ENCODE data around the gene IFT52.

Gene IFT52

DNA sequence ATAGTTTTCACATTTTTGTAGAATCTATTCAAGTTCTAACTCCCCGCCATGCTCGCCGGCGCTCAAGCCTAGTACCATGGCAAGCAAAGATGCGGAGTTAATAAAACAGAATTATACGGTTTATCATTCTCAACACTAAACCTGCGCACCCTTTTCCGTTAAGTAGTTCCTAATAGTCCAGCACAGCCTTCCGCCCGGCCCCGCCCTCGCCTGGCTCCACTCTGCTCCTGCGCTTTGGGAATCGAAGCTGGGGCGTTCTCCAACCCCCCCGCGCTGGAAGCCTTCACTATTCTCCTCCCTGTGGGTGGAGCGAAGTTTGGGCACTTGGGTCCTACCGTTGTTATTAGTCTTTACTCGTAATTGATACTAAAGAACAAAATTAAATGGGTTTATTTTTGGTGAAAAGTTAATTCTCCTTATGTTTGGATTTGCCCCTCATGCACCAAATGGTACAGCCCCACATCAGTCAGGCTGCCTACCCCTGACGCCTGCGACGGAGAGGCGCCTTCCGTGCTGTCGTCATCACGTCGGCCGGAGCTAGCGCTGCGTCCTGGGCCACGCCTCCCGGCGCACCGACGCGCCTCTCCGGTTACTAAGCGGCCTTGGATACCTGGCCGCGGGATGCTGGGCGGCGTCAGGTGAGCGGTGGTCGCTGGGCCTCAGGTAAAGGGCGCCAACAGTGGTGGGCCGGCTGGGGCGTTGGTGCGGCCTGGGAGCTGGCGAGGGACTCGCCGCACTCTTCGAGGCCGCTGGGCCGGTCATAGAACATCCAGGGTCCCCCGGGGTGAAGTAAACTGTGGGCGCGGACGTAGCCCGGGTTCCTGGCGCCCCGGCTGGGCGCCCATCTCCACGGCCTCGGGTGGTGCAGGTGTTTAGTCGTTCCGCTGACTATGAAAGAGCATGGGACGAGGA lies at the start of gene IFT52:
Gene IFT52, plus strand, starts transcription at position 546 of the 912 bp plus-strand sequence. CDS start 3,762 bp downstream, outside the sequence.
- peak; percentile 93 for DNase-seq (ENCODE audit: low spot score)

DNA sequence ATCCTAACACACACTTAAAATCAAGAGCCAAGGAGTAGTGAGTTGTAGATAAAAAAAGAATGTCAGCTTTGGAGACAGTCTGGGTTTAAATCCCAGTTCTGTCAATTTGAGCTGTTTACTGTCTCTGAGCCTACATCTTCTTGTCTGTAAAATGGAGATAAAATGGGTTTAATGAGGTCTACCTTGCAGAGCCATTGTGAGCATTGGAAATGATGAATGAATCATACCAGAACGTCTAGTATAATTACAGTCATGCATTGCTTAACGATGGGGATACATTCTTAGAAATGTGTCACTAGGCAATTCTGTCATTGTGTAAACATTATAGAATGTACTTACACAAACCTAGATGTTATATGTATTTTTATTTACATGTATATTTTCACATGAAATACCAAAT lies 49.5 kb upstream of the IFT52 start:
- no peak for DNase-seq (ENCODE audit: low spot score)

- no peak for DNase-seq (ENCODE audit: low spot score)
Measured at GRCh38 chr20:43542161-43542560, 48.6 kb upstream of the IFT52 start.

DNA sequence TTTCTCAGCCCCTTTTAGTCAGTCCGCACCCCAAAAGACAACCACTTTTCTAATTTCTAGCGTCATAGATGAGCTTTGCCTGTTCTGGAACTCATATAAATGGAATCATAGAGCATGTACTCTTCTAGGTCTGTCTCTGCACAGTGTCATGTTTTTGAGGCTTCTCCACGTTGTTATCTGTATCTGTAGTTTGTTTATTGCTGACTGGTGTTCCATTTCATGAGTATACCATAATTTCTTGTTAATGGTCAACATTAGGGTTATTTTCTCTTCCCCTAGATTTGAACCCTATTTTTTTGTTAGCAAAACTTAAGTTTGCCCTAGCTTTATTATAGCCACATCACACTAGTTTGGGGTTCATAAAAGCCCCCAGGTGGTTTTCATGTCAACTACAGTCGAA lies 48.1 kb upstream of the IFT52 start:
- DNase-seq (ENCODE audit: low spot score) = no peak

DNA sequence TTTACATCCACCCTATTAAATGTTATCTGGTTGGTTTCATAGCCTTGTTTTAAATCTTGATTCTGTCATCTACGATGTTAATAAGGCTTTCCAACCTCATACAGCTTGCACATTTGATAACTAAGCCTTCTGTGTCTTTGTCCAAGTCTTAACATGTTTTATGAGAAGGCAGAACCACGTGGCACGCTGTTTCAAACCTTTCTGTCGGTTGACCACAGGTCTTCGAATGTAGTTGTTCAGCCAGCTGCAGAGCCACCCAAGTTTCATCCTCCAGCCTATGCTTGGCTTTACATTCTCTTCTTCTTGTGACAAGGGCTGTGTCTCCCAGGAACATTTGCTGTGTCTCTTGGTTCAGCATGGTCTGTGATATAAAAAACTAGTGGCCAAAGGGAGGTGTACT lies 47.6 kb upstream of the IFT52 start:
- DNase-seq (ENCODE audit: low spot score) = no peak

GRCh38 chr20:43544501-43544900 lies 46.2 kb upstream of the IFT52 start:
- no peak for DNase-seq (ENCODE audit: low spot score)

GRCh38 chr20:43545837-43546578 lies 44.7 kb upstream of the IFT52 start:
- DNase-seq (ENCODE audit: low spot score) = no peak

GRCh38 chr20:43548273-43548880 lies 42.4 kb upstream of the IFT52 start:
- DNase-seq (ENCODE audit: low spot score) = no peak

- DNase-seq (ENCODE audit: low spot score) = no peak
Measured at GRCh38 chr20:43549416-43550065, 41.2 kb upstream of the IFT52 start.

DNA sequence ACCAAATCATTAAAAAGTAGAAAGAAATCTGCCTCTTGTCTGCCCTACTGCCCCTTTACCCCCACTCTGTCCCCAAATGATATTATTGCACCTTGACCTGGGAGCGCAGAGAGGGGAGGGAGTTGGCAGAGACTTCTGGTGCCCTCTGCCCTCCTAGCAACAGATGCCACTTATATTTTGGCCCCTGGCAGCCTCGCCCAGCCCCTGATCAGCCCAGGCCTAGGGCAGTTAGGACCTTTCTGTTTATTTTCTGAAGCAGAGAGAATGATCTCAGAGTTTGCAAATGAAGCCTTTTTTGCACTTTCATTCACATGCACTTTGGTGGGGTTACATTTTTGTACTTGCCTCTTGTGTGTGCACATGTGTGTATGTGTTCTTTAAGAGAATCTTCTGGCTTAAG lies 40.3 kb upstream of the IFT52 start:
- DNase-seq (ENCODE audit: low spot score) = no peak

DNA sequence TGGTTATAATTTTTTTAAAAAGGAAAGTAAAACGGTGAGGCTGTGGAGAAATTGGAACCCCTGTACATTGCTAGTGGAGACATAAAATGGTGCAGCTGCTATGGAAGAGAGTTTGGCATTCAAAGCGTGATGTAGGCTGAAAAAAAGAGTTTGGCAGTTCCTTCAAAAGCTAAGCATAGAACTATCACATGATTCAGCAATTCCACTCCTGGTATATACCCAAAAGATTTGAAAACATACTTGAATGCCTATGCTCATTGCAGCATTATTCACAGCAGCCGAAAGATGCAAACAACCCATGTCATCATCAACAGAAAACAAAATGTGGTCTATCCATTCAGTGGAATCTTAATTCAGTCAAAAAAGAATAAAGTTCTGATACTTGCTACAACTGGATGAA lies 36.4 kb upstream of the IFT52 start:
- DNase-seq (ENCODE audit: low spot score) = no peak

DNA sequence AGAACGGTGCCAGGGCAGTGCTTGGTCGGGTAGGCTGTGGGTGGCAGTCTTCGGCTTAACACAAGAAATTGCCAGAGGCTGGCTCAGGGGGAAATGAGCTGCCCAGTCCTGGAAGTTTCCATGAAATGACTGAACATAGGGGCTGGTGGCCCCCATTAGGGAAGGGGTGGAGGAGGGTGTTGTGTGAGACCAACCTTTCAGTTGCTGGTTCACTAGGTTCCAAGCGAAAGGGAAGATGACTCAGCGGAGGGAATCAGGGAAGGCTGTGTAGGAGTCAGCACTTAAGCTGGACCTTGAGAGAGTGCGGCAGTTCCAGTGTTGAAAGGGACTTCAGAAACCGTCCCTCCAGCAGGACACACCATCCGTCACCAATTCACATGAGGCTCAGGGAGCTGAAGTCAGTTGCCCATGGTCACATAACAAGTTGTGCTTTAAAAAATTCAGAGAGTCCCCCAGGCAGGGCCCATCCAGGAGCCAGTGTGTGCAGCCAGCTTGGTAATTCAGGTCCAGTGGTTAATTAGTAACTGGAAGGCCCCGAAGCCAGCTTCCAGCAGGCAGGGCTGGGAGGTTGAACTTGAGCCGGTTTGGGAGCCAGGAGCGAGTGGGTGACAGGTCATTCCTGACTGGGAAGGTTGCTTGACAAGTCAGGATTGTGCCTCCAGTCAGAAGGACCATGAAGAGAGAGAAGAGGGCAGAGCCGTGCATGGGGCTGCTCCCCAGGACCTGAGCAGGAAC lies 32.2 kb upstream of the IFT52 start, which contains the start of gene SGK2:
Gene SGK2, plus strand, starts transcription at position 616 of the 735 bp plus-strand sequence. CDS start 7,469 bp downstream, outside the sequence.
- peak; percentile 5 for DNase-seq (ENCODE audit: low spot score)

- no peak for DNase-seq (ENCODE audit: low spot score)
Measured at GRCh38 chr20:43559147-43559987, 31.4 kb upstream of the IFT52 start.

GRCh38 chr20:43560974-43561373 lies 29.8 kb upstream of the IFT52 start:
- no peak for DNase-seq (ENCODE audit: low spot score)

- peak; percentile 9 for DNase-seq (ENCODE audit: low spot score)
Measured at GRCh38 chr20:43563429-43563828, 27.3 kb upstream of the IFT52 start.

GRCh38 chr20:43563991-43564390 lies 26.7 kb upstream of the IFT52 start:
- DNase-seq (ENCODE audit: low spot score) = no peak

- DNase-seq (ENCODE audit: low spot score) = no peak
Measured at GRCh38 chr20:43564455-43564854, 26.3 kb upstream of the IFT52 start.

DNA sequence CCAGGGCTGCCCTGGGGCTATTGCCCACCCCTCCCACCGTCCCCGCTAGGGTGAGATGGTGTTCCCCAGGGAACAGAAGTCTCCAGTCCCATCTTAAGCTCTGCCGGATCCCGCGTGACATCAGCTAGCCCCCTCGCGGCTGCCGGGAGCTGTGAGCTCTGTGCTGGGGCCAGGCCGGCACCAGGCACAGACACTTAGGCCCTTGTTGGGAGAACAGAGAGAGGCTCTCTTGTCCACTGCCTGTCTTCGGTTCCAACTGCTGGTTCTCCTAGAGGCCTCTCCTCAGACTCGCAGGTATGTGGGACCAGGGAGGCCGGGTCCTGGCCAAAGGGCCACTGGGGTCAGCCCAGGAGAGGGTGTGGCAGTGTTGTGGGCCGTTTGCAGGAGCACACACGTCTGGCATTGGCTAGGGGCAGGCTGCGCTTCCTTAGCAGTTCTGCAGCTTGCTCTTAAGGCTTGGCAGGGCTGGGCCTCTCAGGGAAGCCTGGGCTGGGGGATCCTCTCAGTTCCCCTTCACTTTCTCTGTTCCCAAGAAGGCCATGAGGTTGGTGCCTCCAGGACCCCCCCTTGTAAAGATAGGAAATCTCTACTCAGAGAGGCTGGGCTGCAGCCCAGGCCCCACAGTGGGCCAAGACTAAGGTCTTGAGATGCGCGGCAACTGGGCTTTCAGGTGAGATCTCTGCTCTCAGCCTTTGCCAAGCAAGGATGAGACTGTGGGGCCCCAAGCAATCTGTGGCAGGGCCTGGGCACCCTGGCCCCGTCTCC lies 25.6 kb upstream of the IFT52 start:
- DNase-seq (ENCODE audit: low spot score) = peak; percentile 92

- peak; percentile 51 for DNase-seq (ENCODE audit: low spot score)
Measured at GRCh38 chr20:43565758-43566104, 25.0 kb upstream of the IFT52 start.

- DNase-seq (ENCODE audit: low spot score) = no peak
Measured at GRCh38 chr20:43567477-43567876, 23.3 kb upstream of the IFT52 start.
